Right ventricle myocardium inferior (tissue), 1 donor: ENCODE data around the gene BORCS6. TPM values are rescaled to one million over a fixed set of nuclear protein-coding genes. Genes with fewer than 3 reads are reported as not detected.

ENCODE experiments used
- ATAC-seq: fragments of 200-7000 bp; cut with Tn5 transposase; one replicate; pipeline ENCODE4 v1.9.1; 2020; ENCODE audit warnings: mild to moderate bottlenecking, moderate library complexity
- DNase-seq: peaks from one replicate; pipeline ENCODE4 v3.0.0; 2021; ENCODE audit errors: missing footprints
- intact Hi-C: fragments of 100-400 bp; cut with DNase I; formaldehyde crosslinking; loops from one replicate; pipeline ENCODE4 v1.11.0; 2022
- microRNA-seq: library from miRNA; unstranded; fragments of <30 nt; microRNA quantifications from one replicate; pipeline ENCODE4 v1.2.0, GENCODE V29; 2020
- total RNA-seq: library from RNA; stranded (reverse); fragmentation: NEBNext Ultra II Directional; extraction: Animal tissue kit (Norgen Biotek cat#: 25700); gene quantifications from one replicate; pipeline ENCODE4 v1.2.1, GENCODE V29; 2021
- donor health status: DM: no; HTN: yes; CAD: no; lungs with severe emphysema.

The BORCS6 gene
- total RNA-seq, 1 donor from 2014 or later = 9.2 TPM

DNA sequence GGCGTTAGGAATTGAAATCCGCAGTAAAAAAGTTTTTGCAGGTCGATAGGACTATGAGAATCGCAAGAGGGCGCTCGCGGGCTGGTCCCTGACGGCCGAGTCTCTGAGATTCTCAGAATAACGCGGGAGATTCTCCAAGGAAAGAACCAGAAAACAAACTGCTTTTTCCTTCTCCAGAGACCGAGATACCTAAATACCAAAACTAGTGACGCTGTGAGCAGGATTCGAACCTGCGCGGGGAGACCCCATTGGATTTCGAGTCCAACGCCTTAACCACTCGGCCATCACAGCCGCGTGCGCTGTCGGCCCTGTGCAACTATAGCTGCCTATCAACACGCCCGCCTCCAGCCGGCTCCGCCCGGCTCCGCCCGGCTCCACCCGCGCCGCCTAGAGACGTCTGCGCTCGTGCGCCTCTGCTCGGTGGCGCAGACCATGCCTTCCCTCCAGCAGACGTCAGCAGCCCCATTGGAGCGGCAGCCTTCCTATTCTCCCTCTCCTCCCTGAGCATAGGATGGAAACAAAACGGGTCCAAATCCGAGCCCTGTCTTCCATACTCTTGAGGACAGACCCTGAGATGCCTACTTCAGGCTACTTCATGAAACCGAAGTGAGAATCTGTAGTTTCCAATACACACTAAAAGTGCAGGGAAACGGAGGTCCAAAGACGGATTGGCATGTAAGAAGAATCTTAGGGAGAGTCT is 51.2 kb downstream of the BORCS6 start:
- ATAC-seq (peak; percentile 92), DNase-seq (peak; percentile 96)
- intact Hi-C loops = loop anchor here (1.0 kb wide), 1 partner anchor 19 kb away; no protein-coding TSS in a partner anchor

GRCh38 chr17:8138374-8138671 is 51.7 kb downstream of the BORCS6 start:
- intact Hi-C loops = loop anchor here (1.0 kb wide), 1 partner anchor 20 kb away; no protein-coding TSS in a partner anchor
- ATAC-seq = no peak
- DNase-seq = no peak

Small RNA genes within 50 kb of the gene (microRNA-seq; reads per million reads assigned to microRNA genes)
- gene MIR4521 (25.6 reads per million, percentile 35 among the genes with 10 or more reads in this experiment), gene MIR6883 (not detected)

Other genes starting within 250 kb of the BORCS6 start
- 0.35 TPM for gene GUCY2D, start 187.6 kb downstream of the BORCS6 start, total RNA-seq
- 0.16 TPM for gene ALOX15B, start 151.1 kb downstream of the BORCS6 start, total RNA-seq
- not detected for gene ALOX12B, start 102.5 kb downstream of the BORCS6 start, total RNA-seq
- not detected for gene ALOXE3, start 71.7 kb downstream of the BORCS6 start, total RNA-seq
- gene HES7, start 66.1 kb downstream of the BORCS6 start, total RNA-seq = not detected
- gene PER1, start 37.8 kb downstream of the BORCS6 start, total RNA-seq = 124 TPM
- gene VAMP2, start 27.2 kb downstream of the BORCS6 start, total RNA-seq = 56.6 TPM
- gene TMEM107, start 13.8 kb downstream of the BORCS6 start, total RNA-seq = 6.7 TPM
- 1.2 TPM for gene AURKB, start 20.4 kb upstream of the BORCS6 start, total RNA-seq
- gene CTC1, start 57.9 kb upstream of the BORCS6 start, total RNA-seq = 13.1 TPM
- 14.7 TPM for gene PFAS, start 59.1 kb upstream of the BORCS6 start, total RNA-seq
- gene RANGRF, start 98.5 kb upstream of the BORCS6 start, total RNA-seq = 25.7 TPM
- 2.3 TPM for gene SLC25A35, start 105.2 kb upstream of the BORCS6 start, total RNA-seq
- 21.4 TPM for gene ARHGEF15, start 120.1 kb upstream of the BORCS6 start, total RNA-seq
- not detected for gene ODF4, start 149.7 kb upstream of the BORCS6 start, total RNA-seq
- 1,104 TPM for gene RPL26, start 193.0 kb upstream of the BORCS6 start, total RNA-seq
- gene RNF222, start 207.6 kb upstream of the BORCS6 start, total RNA-seq = not detected
- 29.2 TPM for gene NDEL1, start 245.7 kb upstream of the BORCS6 start, total RNA-seq